HG02678 (cell line): Measurements from ENCODE around the gene AUTS2.

ENCODE experiments used
- ATAC-seq: cut with Tn5 transposase; IDR thresholded peaks from one replicate; pipeline ENCODE4 v1.9.1; 2021; ENCODE audit warnings: mild to moderate bottlenecking, moderate library complexity; ENCODE audit not compliant: unreplicated experiment

The AUTS2 gene

GRCh38 chr7:70655694-70656093, 1057.4 kb downstream of the AUTS2 start:
- ATAC-seq = no peak

- no peak for ATAC-seq
Observed at GRCh38 chr7:70657571-70657970, 1059.3 kb downstream of the AUTS2 start.

- ATAC-seq = no peak
Observed at GRCh38 chr7:70657989-70658632, 1059.8 kb downstream of the AUTS2 start.

GRCh38 chr7:70659263-70659662, 1061.0 kb downstream of the AUTS2 start:
- no peak for ATAC-seq

- ATAC-seq = no peak
Observed at GRCh38 chr7:70660154-70660818, 1062.0 kb downstream of the AUTS2 start.

- ATAC-seq = no peak
Observed at GRCh38 chr7:70660819-70661191, 1062.5 kb downstream of the AUTS2 start.

- no peak for ATAC-seq
Observed at GRCh38 chr7:70663680-70664079, 1065.4 kb downstream of the AUTS2 start.

- no peak for ATAC-seq
Observed at GRCh38 chr7:70665997-70666396, 1067.7 kb downstream of the AUTS2 start.

- no peak for ATAC-seq
Observed at GRCh38 chr7:70667406-70667805, 1069.1 kb downstream of the AUTS2 start.

GRCh38 chr7:70668606-70669358, 1070.5 kb downstream of the AUTS2 start:
- ATAC-seq = no peak

- ATAC-seq = no peak
Observed at GRCh38 chr7:70669854-70670253, 1071.6 kb downstream of the AUTS2 start.

- ATAC-seq = no peak
Observed at GRCh38 chr7:70670288-70670687, 1072.0 kb downstream of the AUTS2 start.

GRCh38 chr7:70673778-70674570, 1075.7 kb downstream of the AUTS2 start:
- ATAC-seq = no peak

- ATAC-seq = no peak
Observed at GRCh38 chr7:70674571-70675010, 1076.3 kb downstream of the AUTS2 start.

GRCh38 chr7:70676243-70676642, 1078.0 kb downstream of the AUTS2 start:
- no peak for ATAC-seq

GRCh38 chr7:70678621-70679251, 1080.5 kb downstream of the AUTS2 start:
- no peak for ATAC-seq

- ATAC-seq = no peak
Observed at GRCh38 chr7:70679661-70680060, 1081.4 kb downstream of the AUTS2 start.

GRCh38 chr7:70680306-70680705, 1082.0 kb downstream of the AUTS2 start:
- no peak for ATAC-seq

- ATAC-seq = no peak
Observed at GRCh38 chr7:70680743-70681468, 1082.6 kb downstream of the AUTS2 start.
